Natural killer cell (primary cell): ENCODE data around the gene C6orf89. TPM values are rescaled to one million over a fixed set of nuclear protein-coding genes. Genes with fewer than 3 reads are reported as not detected.

ENCODE experiments used
- ATAC-seq, 3 donors: fragments of 150-1000 bp in 2 of 3; fragments of 200-7000 bp in 1 of 3; cut with Tn5 transposase; 1 replicate in 1 of 3; 2 replicates in 2 of 3; pipeline ENCODE4 v1.10.0; 2021; ENCODE audit warnings: mild to moderate bottlenecking in 2 of 3, moderate library complexity in 2 of 3
- DNase-seq, 2 donors: peaks; one replicate each; pipeline versions ENCODE4 v3.0.0 to v3.0.0-alpha.2; 2013 to 2021; ENCODE audit warnings: mixed read lengths in 1 of 2
- H3K27ac ChIP-seq: one replicate; pipeline ENCODE4 v1.5.1; 2013; ENCODE audit warnings: mild to moderate bottlenecking, low read length
- H3K27me3 ChIP-seq: one replicate; pipeline ENCODE4 v1.6.1; 2013; ENCODE audit warnings: low read length; ENCODE audit not compliant: control insufficient read depth, insufficient read depth
- H3K36me3 ChIP-seq: one replicate; pipeline ENCODE4 v1.6.1; 2013; ENCODE audit warnings: low read length; ENCODE audit not compliant: control insufficient read depth, insufficient read depth
- H3K4me1 ChIP-seq: one replicate; pipeline ENCODE4 v1.6.1; 2013; ENCODE audit warnings: low read length; ENCODE audit not compliant: control insufficient read depth, insufficient read depth
- H3K4me3 ChIP-seq: one replicate; pipeline ENCODE4 v1.5.1; 2013; ENCODE audit warnings: low read length
- H3K9me3 ChIP-seq: one replicate; pipeline ENCODE4 v1.6.1; 2013; ENCODE audit warnings: low read length; ENCODE audit not compliant: control insufficient read depth, insufficient read depth
- H3K27ac Mint-ChIP-seq, 2 donors: one replicate each; pipeline ENCODE4 v1.8.0; 2022; ENCODE audit warnings: mild to moderate bottlenecking in 2 of 2, mixed read lengths in 2 of 2, moderate library complexity in 1 of 2
- H3K27me3 Mint-ChIP-seq, 2 donors: one replicate each; pipeline ENCODE4 v1.8.0; 2022; ENCODE audit warnings: low read depth in 2 of 2, mixed read lengths in 2 of 2
- H3K36me3 Mint-ChIP-seq: one replicate; pipeline ENCODE4 v1.8.0; 2022; ENCODE audit warnings: mixed read lengths
- H3K4me1 Mint-ChIP-seq, 2 donors: one replicate each; pipeline ENCODE4 v1.8.0; 2022; ENCODE audit warnings: mixed read lengths in 2 of 2
- H3K4me3 Mint-ChIP-seq: one replicate; pipeline ENCODE4 v1.8.0; 2022; ENCODE audit warnings: mild to moderate bottlenecking, moderate library complexity, mixed read lengths
- H3K9me3 Mint-ChIP-seq, 2 donors: one replicate each; pipeline ENCODE4 v1.8.0; 2022; ENCODE audit warnings: mixed read lengths in 2 of 2
- CTCF ChIP-seq: fragments of 200-600 bp; IDR thresholded peaks from one replicate; pipeline ENCODE4 v1.8.0; 2022; ENCODE audit warnings: antibody characterized with exemption
- WGBS: methylation state at CpG from one replicate; pipeline ENCODE4 v1.1.7; 2013; ENCODE audit warnings: missing lambda C conversion rate; ENCODE audit not compliant: insufficient coverage; 5-methylcytosine and 5-hydroxymethylcytosine counted together
- intact Hi-C: fragments of 100-400 bp; cut with micrococcal nuclease; formaldehyde crosslinking; loops from one replicate; pipeline ENCODE4 v1.14.2; 2022
- total RNA-seq, 4 donors: library from RNA; stranded (reverse); fragments of 120-200 nt in 1 of 4; gene quantifications; one replicate each; pipeline versions ENCODE4 v1.2.3 to v1.2.4, GENCODE V29; 2013 to 2022

Gene C6orf89
- total RNA-seq, 3 donors from 2014 or later (not counting 1 experiment from before 2014, with no cell fraction given): 34.3 to 47.0 (median 46.3) TPM

DNA sequence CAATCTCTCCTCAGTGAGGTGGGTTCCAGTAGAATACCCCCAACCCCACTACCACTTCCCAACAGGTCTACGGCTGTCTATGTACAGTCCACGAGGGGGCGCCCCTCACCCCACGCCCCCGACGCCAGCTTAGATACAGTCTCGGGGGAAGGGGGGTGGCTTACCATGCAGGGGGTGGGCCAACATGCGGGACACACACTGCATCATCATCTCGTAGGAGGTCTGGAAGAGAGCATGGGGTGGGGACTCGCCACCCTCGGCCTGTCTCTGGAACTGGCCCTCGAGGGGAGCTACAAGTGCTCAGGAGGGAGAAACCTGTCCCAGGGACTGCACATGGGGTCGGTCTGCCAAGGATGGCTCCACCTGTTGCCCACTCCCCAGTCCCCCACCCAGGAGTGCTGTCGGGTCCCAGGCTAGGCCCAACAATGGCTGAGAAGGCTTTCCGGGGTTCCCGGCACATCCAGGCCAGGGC lies 91.8 kb downstream of the C6orf89 start:
- H3K36me3 Mint-ChIP-seq: no peaks in the 10 kb centered on the region
- H3K27ac Mint-ChIP-seq: no peak overlapping the region
- Histone ChIP-seq H3K36me3 (peaks cover 67% of the 10 kb centered on the region), H3K4me1 (no peaks in the 10 kb centered on the region), H3K4me3 (no peak overlapping the region), H3K27ac (no peak overlapping the region), H3K27me3 (no peaks in the 10 kb centered on the region), H3K9me3 (no peaks in the 10 kb centered on the region)
- H3K4me3 Mint-ChIP-seq: no peak overlapping the region
- 81% methylated on average over 16 of the region's 16 CpGs for WGBS
- H3K4me1 Mint-ChIP-seq: peaks cover 22 to 32% of the 10 kb centered on the region in 2 donors
- intact Hi-C loops: no loop called here
- peak; percentile 20 for TF ChIP-seq CTCF
- H3K9me3 Mint-ChIP-seq: no peaks in the 10 kb centered on the region
- DNase-seq: peak in 1 of 2 donors; percentile 54
- ATAC-seq: peak in 1 of 3 donors; percentile 43
- no peaks in the 10 kb centered on the region for H3K27me3 Mint-ChIP-seq

Other genes starting within 250 kb of the C6orf89 start
- 10 to 100 TPM; 19.1 to 40.7 (median 25.4) TPM for gene CDKN1A, start 207.2 kb upstream of the C6orf89 start, total RNA-seq
- gene RAB44, start 188.1 kb upstream of the C6orf89 start, total RNA-seq: 10 to 100 TPM in 1 of 3 donors, under 1 TPM in 2; 0.09 to 12.9 (median 0.70) TPM
- gene CPNE5, start 46.5 kb upstream of the C6orf89 start, total RNA-seq: 1 to 10 TPM; 1.2 to 8.5 (median 2.0) TPM
- gene PPIL1, start 11.1 kb upstream of the C6orf89 start, total RNA-seq: 1 to 10 TPM; 2.6 to 5.2 (median 5.1) TPM
- gene PI16, start 68.8 kb downstream of the C6orf89 start, total RNA-seq: 1 to 10 TPM in 2 of 3 donors, under 1 TPM in 1; 0.33 to 1.8 (median 1.1) TPM
- gene MTCH1, start 100.2 kb downstream of the C6orf89 start, total RNA-seq: 100 to 1,000 TPM; 158 to 180 (median 162) TPM
- gene FGD2, start 119.7 kb downstream of the C6orf89 start, total RNA-seq: 10 to 100 TPM in 2 of 3 donors, 1 to 10 TPM in 1; 6.3 to 22.3 (median 14.1) TPM